ENCODE measurements around the gene LPIN1. TPM values are rescaled to one million over a fixed set of nuclear protein-coding genes. Genes with fewer than 3 reads are reported as not detected.
A peak's percentile ranks its signal among the peaks of the same experiment; 100 is the strongest.

Gene LPIN1
- total and polyA plus RNA-seq, 2 of the 13 experiments (the other 11 are each of a cell fraction or from before 2014, with no cell fraction given) = 9.7 to 19.4 TPM

DNA sequence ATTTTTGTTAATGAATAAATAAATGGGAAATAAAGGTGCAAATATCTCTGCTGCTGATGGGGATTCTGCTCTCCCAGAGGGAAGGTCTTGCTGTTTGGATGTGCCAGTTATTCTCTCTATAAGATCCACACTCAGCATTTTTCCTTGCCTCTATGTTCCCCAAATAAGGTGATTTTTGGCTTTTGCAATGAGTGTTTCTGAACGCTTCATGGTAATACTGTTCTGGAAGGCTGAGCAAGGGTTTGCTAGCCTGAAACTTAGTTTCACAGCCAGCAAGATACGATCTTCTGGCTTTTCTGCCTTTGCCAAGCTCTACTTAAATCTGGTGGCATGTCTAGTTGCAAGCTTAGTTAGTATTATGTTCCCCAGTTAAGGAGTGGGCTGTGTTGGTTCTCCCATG is 114.6 kb downstream of the LPIN1 start:
- intact Hi-C loops (cut with micrococcal nuclease; ENCODE audit: unreplicated experiment) = no loop called here
- no TSS peak for BruUV-seq (replicated peaks)
- in situ Hi-C loops (cut with HindIII; ENCODE audit: extremely low pct_ligation_motif_present, low pct_unique_long_range_greater_than_20kb) = no loop called here
- Histone ChIP-seq H3K36me3 (replicated peaks in 1 of 2; ENCODE audit: control insufficient read depth in 1 of 2, insufficient read depth in 2 of 2, low read length in 2 of 2) (no peaks in the 10 kb centered on the region), H3K9ac (ENCODE audit: insufficient read depth, low read depth, low read length) (no peak overlapping the region), H3K79me2 (ENCODE audit: insufficient read depth, low read length) (no peaks in the 10 kb centered on the region), H3K27ac (ENCODE audit: extremely low read length, insufficient read depth, low read length) (no peak overlapping the region), H3K4me2 (ENCODE audit: low read depth, low read length) (no peak overlapping the region), H3K27me3 (ENCODE audit: control insufficient read depth in 1 of 2, insufficient read depth in 2 of 2, low read length in 2 of 2) (peaks cover 0 to 30% of the 10 kb centered on the region in 2 experiments; a peak in 2 of 5 replicates), H2AFZ (ENCODE audit: low read length) (no peak overlapping the region), H3K4me1 (ENCODE audit: insufficient read depth, low read length) (peaks cover 15% of the 10 kb centered on the region; the same call in 1 of the 2 replicates), H3K4me3 (replicated peaks in 1 of 3; ENCODE audit: insufficient read depth in 1 of 3, low read depth in 2 of 3, low read length in 3 of 3) (no peak overlapping the region), H4K20me1 (ENCODE audit: insufficient read depth, low read length) (no peaks in the 10 kb centered on the region), H3K9me3 (ENCODE audit: low read length) (peaks cover 14% of the 10 kb centered on the region)
- no peak for TF ChIP-seq ZNF660 (CRISPR knock-in tag; IDR thresholded peaks at IDR 0.05; ENCODE audit: borderline replicate concordance, low read depth)
- peak; percentile 59; the same call in 1 of the 2 replicates for TF ChIP-seq MAFF (IDR thresholded peaks at IDR 0.05; ENCODE audit: low read depth, low read length)
- TF ChIP-seq MAFK (conservative IDR thresholded peaks at IDR 0.05 in 1 of 2, IDR thresholded peaks at IDR 0.05 in 1 of 2; ENCODE audit: low read length in 2 of 2) = peak; percentile 66 to 70
- TF ChIP-seq GATAD2A (CRISPR knock-in tag; IDR thresholded peaks at IDR 0.05) = no peak
- POLR2A ChIA-PET = no interaction called here
- CTCF ChIA-PET (ENCODE audit: low intra/inter-chr PET ratio, low total read pairs) = no interaction called here
- no peak for FAIRE-seq
- WGBS (ENCODE audit: low lambda C conversion rate) = 13% methylated on average over 2 of the region's 2 CpGs
- no peak for DNase-seq (ENCODE audit: low spot score)
- ATAC-seq = no peak

DNA sequence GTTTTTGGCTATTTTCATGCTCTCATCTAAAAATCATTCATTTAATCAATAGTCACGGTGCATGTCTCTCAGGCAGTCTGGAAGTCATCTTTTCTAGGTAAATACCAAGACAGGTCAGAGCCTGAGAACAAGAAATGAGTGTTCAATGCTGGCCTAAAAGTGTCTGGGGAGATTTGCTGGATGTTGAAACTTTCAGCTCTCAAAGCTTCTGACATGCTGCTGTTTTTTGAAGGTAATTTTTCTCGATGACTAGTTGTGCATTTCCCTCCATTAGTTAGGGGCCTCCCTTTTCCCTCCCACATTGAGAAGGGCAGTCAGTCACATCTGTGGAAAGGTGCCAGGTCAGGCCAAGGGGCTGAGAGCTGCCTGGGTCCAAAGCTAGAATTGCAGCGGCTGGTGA is 115.6 kb downstream of the LPIN1 start:
- intact Hi-C loops (cut with micrococcal nuclease; ENCODE audit: unreplicated experiment) = no loop called here
- no peak overlapping the region for H3K27ac ChIP-seq (ENCODE audit: extremely low read length, insufficient read depth, low read length)
- H3K36me3 ChIP-seq (replicated peaks in 1 of 2; ENCODE audit: control insufficient read depth in 1 of 2, insufficient read depth in 2 of 2, low read length in 2 of 2) = no peaks in the 10 kb centered on the region
- no peaks in the 10 kb centered on the region for H3K79me2 ChIP-seq (ENCODE audit: insufficient read depth, low read length)
- no peak overlapping the region for H3K9ac ChIP-seq (ENCODE audit: insufficient read depth, low read depth, low read length)
- TF ChIP-seq DMAP1 (CRISPR knock-in tag; IDR thresholded peaks at IDR 0.05) = no peak
- no peak for TF ChIP-seq ZNF720 (CRISPR knock-in tag; IDR thresholded peaks at IDR 0.05)
- no peak for TF ChIP-seq RFX3 (CRISPR knock-in tag; IDR thresholded peaks at IDR 0.05)
- FAIRE-seq = no peak
- DNase-seq (ENCODE audit: low spot score) = no peak
- 7% methylated on average over 3 of the region's 3 CpGs for whole genome bisulfite sequencing (ENCODE audit: low lambda C conversion rate)
- no peak overlapping the region for H3K4me2 ChIP-seq (ENCODE audit: low read depth, low read length)
- peaks cover 0 to 23% of the 10 kb centered on the region in 2 experiments; a peak in 2 of 5 replicates for H3K27me3 ChIP-seq (ENCODE audit: control insufficient read depth in 1 of 2, insufficient read depth in 2 of 2, low read length in 2 of 2)
- H3K9me3 ChIP-seq (ENCODE audit: low read length) = peaks cover 14% of the 10 kb centered on the region
- ChIA-PET CTCF (ENCODE audit: low intra/inter-chr PET ratio, low total read pairs) (no interaction called here), POLR2A (no interaction called here)
- H2AFZ ChIP-seq (ENCODE audit: low read length) = no peak overlapping the region
- in situ Hi-C loops (cut with HindIII; ENCODE audit: extremely low pct_ligation_motif_present, low pct_unique_long_range_greater_than_20kb) = no loop called here
- H3K4me1 ChIP-seq (ENCODE audit: insufficient read depth, low read length) = peaks cover 15% of the 10 kb centered on the region; the same call in 1 of the 2 replicates
- no peak for ATAC-seq
- H4K20me1 ChIP-seq (ENCODE audit: insufficient read depth, low read length) = no peaks in the 10 kb centered on the region
- no peak overlapping the region for H3K4me3 ChIP-seq (replicated peaks in 1 of 3; ENCODE audit: insufficient read depth in 1 of 3, low read depth in 2 of 3, low read length in 3 of 3)
- BruUV-seq (replicated peaks) = no TSS peak
